ENCODE data around the gene SMNDC1. TPM values are rescaled to one million over a fixed set of nuclear protein-coding genes. Genes with fewer than 3 reads are reported as not detected.

The SMNDC1 gene
- total and polyA plus RNA-seq, 8 donors = 24.2 to 52.6 (median 45.4) TPM

DNA sequence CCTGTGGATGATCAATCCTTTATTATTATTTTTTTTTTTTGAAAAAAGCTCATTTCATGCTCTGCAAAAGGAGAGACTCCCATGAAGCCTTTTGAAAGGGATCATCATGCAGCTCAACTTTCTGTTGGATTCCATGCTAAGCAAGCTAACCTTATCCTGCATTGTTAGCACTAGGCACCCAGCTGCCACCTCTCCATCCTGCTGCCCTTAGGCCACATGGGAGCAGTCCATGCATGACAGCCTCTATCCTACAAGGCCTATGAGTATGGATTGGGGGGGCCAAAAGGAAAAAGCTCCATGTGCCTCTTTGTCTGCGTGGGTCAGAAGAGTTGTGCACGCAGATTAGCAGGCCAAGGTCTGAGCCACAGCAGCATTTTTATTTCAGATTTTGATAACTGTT is 19.2 kb downstream of the SMNDC1 start:
- TF ChIP-seq, protein P1, sequence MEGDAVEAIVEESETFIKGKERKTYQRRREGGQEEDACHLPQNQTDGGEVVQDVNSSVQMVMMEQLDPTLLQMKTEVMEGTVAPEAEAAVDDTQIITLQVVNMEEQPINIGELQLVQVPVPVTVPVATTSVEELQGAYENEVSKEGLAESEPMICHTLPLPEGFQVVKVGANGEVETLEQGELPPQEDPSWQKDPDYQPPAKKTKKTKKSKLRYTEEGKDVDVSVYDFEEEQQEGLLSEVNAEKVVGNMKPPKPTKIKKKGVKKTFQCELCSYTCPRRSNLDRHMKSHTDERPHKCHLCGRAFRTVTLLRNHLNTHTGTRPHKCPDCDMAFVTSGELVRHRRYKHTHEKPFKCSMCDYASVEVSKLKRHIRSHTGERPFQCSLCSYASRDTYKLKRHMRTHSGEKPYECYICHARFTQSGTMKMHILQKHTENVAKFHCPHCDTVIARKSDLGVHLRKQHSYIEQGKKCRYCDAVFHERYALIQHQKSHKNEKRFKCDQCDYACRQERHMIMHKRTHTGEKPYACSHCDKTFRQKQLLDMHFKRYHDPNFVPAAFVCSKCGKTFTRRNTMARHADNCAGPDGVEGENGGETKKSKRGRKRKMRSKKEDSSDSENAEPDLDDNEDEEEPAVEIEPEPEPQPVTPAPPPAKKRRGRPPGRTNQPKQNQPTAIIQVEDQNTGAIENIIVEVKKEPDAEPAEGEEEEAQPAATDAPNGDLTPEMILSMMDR (IDR thresholded peaks at IDR 0.05) = no peak
- Histone ChIP-seq H3K27ac (no peak overlapping the region), H3K27me3 (no peaks in the 10 kb centered on the region), H3K36me3 (peaks cover 0 to 57% of the 10 kb centered on the region in 2 donors), H3K4me1 (no peaks in the 10 kb centered on the region), H3K4me3 (no peak overlapping the region), H3K9me3 (no peaks in the 10 kb centered on the region)
- intact Hi-C loops (cut with DNase I) = loop anchor here in 1 of 2 donors (10.0 kb wide), 1 partner anchor 401 kb away; no protein-coding TSS in a partner anchor
- no peak for ATAC-seq
- DNase-seq = no peak

DNA sequence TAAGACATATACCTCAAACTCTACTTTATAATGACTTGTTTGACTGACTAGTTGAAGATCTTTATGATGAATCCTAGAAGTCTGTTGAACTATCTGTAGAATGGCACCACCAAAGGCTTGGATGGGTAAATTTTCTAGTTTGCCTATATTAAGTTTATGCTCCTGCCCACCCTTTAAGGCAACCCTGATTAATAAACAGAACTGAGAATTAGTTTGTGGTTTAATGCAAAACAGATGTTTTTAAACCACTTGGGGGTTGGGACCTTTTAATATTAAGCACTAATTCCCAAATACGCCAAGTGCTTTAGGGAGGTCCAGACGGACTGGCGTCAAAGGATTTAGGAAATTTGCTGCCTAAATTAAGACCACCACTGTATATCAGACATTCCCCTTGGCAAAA is 20.5 kb downstream of the SMNDC1 start:
- no peaks in the 10 kb centered on the region for H3K9me3 ChIP-seq
- TF ChIP-seq, protein P1 (IDR thresholded peaks at IDR 0.05) = no peak
- H3K36me3 ChIP-seq = peaks cover 0 to 46% of the 10 kb centered on the region in 2 donors
- no peak overlapping the region for H3K4me3 ChIP-seq
- no peak overlapping the region for H3K27ac ChIP-seq
- no peaks in the 10 kb centered on the region for H3K27me3 ChIP-seq
- DNase-seq (no peak), ATAC-seq (no peak)
- intact Hi-C loops (cut with DNase I) = loop anchor here in 1 of 2 donors (10.0 kb wide), 1 partner anchor 399 kb away; no protein-coding TSS in a partner anchor
- peaks cover 0 to 6% of the 10 kb centered on the region in 2 donors for H3K4me1 ChIP-seq

DNA sequence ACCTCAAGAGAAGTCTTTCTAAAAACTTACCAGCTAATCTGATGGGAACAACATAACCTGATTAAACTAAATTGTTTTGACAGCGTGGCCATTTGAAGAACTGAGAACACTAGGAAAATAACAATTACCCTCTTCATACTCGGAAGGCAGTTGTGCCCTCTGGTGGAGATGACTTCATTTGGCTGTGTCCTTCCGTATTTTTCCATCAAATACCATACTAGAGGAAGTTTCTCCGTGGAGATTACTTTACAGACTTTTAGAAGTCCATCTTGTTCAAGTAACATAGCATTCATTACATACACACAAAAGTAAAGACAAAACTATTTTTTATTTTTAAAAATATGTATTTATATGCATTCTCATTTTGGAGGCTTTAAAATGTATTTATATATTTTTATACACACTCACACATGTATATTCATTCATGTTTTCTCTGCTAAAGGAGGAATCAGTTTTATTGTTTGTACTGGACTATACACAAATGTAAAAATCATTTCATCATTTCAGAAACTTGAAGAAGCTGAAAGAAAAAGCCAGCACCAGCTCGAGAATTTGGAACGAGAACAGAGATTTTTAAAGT is 25.2 kb downstream of the SMNDC1 start:
- intact Hi-C loops (cut with DNase I) = loop anchor here in 1 of 2 donors (5.0 to 10.0 kb wide), 2 partner anchors 55 to 142 kb away; no protein-coding TSS in a partner anchor
- Histone ChIP-seq H3K9me3 (no peaks in the 10 kb centered on the region), H3K27me3 (no peaks in the 10 kb centered on the region), H3K36me3 (peaks cover 0 to 5% of the 10 kb centered on the region in 2 donors), H3K27ac (no peak overlapping the region), H3K4me1 (peaks cover 0 to 11% of the 10 kb centered on the region in 2 donors), H3K4me3 (no peak overlapping the region)
- ATAC-seq = peak; percentile 95
- TF ChIP-seq, protein P1 (IDR thresholded peaks at IDR 0.05) = peak; percentile 51 to 64
- peak in 2 of 4 donors; percentile 65 to 83 for DNase-seq

DNA sequence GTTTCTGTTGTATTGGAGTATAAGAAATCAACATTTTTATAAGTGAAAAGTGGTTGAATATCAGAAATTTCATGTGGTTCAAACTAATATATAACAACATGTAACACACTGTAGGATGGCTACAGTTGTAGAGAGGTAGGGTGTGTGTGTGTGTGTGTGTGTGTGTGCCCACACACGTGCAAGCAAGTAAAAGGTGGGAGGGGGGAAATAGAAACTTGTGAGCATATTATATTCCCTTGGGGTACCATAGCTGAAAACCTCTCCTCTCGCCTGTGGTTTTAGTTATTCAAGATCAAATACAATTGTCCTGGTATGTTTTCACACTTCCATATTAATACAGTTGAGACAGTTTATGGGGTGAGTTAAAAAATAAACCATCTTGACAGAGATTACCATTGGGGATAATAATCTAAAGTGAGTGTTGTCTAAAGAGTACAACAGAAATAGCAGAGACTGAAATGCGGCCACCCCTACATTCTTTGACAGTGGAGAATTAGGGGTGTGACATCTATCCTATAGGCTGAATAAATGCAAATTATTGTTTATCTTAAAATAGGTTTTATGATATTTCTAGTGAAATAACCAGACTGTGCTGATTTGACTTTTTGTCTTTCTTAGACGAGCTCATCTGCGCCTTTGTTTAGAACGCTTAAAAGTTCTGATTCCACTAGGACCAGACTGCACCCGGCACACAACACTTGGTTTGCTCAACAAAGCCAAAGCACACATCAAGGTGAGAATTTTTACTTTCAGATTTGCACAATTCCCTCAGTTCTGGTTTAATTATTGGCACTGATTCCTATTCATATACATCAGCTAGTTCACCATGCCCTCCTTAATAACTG is 25.9 kb downstream of the SMNDC1 start:
- peaks cover 0 to 5% of the 10 kb centered on the region in 2 donors for H3K36me3 ChIP-seq
- no peaks in the 10 kb centered on the region for H3K27me3 ChIP-seq
- intact Hi-C loops (cut with DNase I) = loop anchor here in 1 of 2 donors (5.0 to 10.0 kb wide), 2 partner anchors 54 to 141 kb away; no protein-coding TSS in a partner anchor
- peaks cover 0 to 16% of the 10 kb centered on the region in 2 donors for H3K4me1 ChIP-seq
- no peaks in the 10 kb centered on the region for H3K9me3 ChIP-seq
- ATAC-seq (no peak), DNase-seq (peak in 2 of 4 donors; percentile 26 to 42)
- TF ChIP-seq, protein P1 (IDR thresholded peaks at IDR 0.05) = no peak
- H3K4me3 ChIP-seq = no peak overlapping the region
- H3K27ac ChIP-seq = no peak overlapping the region

DNA sequence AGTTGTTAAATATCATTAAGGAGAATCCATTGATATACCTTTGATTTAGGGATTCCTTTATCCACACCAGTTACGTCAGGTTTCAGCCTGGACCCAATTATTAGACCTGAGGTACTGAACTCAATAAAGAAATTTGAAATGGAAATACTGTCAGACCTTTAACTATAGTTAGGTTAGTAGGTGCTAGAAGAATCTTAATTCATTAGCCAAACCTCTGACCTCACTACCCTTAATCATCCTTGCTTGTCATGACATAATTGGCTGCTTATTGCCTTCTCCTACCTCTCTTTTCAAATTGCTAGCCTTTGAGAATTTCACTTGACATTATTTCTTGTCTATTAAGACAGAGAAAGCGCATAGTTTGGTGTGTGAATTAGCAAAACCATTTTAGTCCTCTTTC is 27.1 kb downstream of the SMNDC1 start:
- Histone ChIP-seq H3K36me3 (peaks cover 0 to 5% of the 10 kb centered on the region in 2 donors), H3K4me1 (peaks cover 4 to 24% of the 10 kb centered on the region in 2 donors), H3K27me3 (no peaks in the 10 kb centered on the region), H3K4me3 (no peak overlapping the region), H3K27ac (no peak overlapping the region), H3K9me3 (no peaks in the 10 kb centered on the region)
- TF ChIP-seq, protein P1 (IDR thresholded peaks at IDR 0.05) = no peak
- DNase-seq (no peak), ATAC-seq (no peak)
- intact Hi-C loops (cut with DNase I) = loop anchor here in 1 of 2 donors (5.0 to 10.0 kb wide), 2 partner anchors 53 to 140 kb away; no protein-coding TSS in a partner anchor
